ENCODE results near the gene BEST4. TPM values are rescaled to one million over a fixed set of nuclear protein-coding genes. Genes with fewer than 3 reads are reported as not detected.
"Not testable (repeated sequence)": the region's sequence is repeated elsewhere in the genome, so short reads cannot be mapped to it uniquely, and the experiment has no call there.

BEST4 gene
- total and polyA plus RNA-seq, 4 donors = 0.40 to 4.0 (median 2.0) TPM

DNA sequence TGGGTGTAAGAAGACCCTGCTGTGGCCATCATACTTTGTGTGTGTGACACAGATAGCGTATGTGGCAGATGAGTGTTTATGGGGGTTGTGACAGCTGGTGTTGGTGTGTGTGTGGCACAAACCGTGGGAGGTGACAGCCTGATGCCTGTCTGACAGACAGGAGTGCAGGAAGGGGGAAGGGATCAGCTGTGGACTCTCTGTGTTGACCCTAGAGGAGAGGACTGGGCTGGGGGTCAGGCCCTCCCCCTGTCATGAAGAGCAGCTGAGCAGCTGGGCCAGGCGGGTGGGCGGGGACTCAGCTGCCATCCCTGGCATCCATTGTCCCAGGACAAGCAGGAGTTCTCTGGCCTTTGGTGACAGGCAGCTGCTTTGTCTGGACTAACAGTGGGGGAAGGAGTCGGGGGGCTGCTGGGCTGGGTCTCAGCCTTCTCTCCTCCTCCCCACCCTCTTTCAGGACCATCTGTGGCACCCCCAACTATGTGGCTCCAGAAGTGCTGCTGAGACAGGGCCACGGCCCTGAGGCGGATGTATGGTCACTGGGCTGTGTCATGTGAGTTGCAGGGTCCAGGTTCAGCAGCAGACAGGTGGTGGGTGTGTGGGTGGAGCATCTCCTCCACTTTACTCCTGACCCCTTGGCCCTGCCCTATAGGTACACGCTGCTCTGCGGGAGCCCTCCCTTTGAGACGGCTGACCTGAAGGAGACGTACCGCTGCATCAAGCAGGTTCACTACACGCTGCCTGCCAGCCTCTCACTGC is 14.5 kb upstream of the BEST4 start:
- Histone ChIP-seq H3K27ac (ENCODE audit: low read depth, low read length) (peak overlapping the region; percentile 47), H3K4me1 (ENCODE audit: control insufficient read depth, insufficient read depth, low read length) (peaks cover 57% of the 10 kb centered on the region), H3K4me3 (ENCODE audit: low read depth, low read length) (peak overlapping the region; percentile 27), H3K36me3 (ENCODE audit: control insufficient read depth, insufficient read depth, low read length) (peaks cover 61% of the 10 kb centered on the region), H3K9me3 (ENCODE audit: control insufficient read depth, insufficient read depth, low read length) (no peaks in the 10 kb centered on the region), H3K27me3 (ENCODE audit: control insufficient read depth, insufficient read depth, low read length) (no peaks in the 10 kb centered on the region)
- DNase-seq (ENCODE audit: low read depth in 4 of 6, low spot score in 6 of 6) = no peak
- 55% methylated on average over 12 of the region's 13 CpGs for WGBS (ENCODE audit: insufficient coverage)

DNA sequence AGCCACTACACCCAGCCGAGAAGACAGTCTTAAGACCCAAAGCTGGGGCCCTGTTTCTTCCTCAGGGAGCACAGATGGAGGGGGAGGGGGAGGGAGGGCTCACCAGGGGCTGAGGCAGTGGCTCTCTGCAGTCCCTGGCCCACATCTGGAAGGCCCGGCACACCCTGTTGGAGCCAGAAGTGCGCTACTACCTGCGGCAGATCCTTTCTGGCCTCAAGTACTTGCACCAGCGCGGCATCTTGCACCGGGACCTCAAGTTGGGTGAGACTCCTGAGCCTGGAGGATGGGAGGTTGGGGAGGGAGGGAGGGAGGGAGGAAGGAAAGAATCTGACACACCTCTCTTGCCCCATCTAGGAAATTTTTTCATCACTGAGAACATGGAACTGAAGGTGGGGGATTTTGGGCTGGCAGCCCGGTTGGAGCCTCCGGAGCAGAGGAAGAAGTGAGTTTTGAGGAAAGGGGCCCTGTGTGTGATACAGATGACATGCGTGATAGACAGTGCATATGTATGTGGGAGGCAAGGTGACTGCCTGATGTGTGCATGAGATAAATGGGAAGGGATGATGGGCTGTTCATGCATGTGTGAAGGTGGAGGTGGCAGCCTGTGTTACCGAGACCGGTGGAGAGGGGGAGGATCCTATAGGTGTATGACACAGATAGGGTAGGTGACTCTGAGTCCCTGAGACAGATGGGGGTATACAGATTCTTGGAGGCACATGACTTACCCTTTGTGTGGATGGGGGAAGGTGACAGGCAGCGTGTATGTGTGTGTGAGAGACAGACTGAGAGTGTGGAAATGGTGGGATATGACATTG is 13.7 kb upstream of the BEST4 start:
- H3K4me3 ChIP-seq (ENCODE audit: low read depth, low read length) = peak overlapping the region; percentile 96
- H3K4me1 ChIP-seq (ENCODE audit: control insufficient read depth, insufficient read depth, low read length) = peaks cover 49% of the 10 kb centered on the region
- H3K9me3 ChIP-seq (ENCODE audit: control insufficient read depth, insufficient read depth, low read length) = no peaks in the 10 kb centered on the region
- peaks cover 54% of the 10 kb centered on the region for H3K36me3 ChIP-seq (ENCODE audit: control insufficient read depth, insufficient read depth, low read length)
- H3K27ac ChIP-seq (ENCODE audit: low read depth, low read length) = no peak overlapping the region
- no peaks in the 10 kb centered on the region for H3K27me3 ChIP-seq (ENCODE audit: control insufficient read depth, insufficient read depth, low read length)
- peak in 1 of 6 donors; percentile 41 for DNase-seq (ENCODE audit: low read depth in 4 of 6, low spot score in 6 of 6)
- 79% methylated on average over 9 of the region's 13 CpGs for WGBS (ENCODE audit: insufficient coverage)

DNA sequence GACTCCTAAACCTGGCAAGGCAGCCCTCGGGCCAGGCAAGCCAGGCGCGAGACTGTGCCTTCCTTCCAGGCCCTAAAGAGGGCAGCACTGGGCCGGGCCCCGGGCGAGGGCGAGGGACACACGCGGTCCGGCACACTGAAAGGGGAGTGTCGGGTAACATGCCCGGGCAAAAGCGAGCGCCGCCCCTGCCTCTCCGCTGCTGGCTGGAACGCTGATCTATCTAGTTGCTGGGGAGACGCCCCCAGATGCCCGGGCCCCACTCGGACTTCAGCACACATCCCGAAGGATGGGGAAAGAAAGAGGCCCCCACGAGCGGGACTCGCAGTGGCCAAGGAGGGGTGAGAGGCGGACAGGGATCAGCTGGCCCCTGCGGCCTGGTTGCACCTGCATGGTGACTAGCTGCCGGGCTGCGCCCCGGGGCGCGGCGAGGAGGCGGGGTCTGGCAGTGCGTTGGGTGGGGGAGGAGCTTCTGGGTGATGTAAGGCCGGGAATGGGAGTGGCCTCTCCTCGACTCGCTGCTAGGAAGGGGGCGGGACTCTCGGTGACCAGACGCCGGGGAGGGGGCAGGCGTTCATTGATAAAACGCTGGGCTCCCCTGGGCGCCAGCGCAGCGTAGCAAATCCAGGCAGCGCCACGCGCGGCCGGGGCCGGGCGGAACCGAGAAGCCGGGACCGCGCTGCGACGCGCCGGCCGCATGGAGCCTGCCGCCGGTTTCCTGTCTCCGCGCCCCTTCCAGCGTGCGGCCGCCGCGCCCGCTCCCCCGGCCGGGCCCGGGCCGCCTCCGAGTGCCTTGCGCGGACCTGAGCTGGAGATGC is 12.0 kb upstream of the BEST4 start, which contains the start of gene PLK3:
PLK3 (plus strand) TSS at position 608 of the 815 bp plus-strand sequence; CDS start at position 695, 87 bp downstream.
- Histone ChIP-seq H3K27ac (ENCODE audit: low read depth, low read length) (peak within 1 kb of the TSS; percentile 99), H3K27me3 (ENCODE audit: control insufficient read depth, insufficient read depth, low read length) (no peaks in the 10 kb centered on the region), H3K36me3 (ENCODE audit: control insufficient read depth, insufficient read depth, low read length) (peaks cover 36% of the 10 kb centered on the region), H3K4me3 (ENCODE audit: low read depth, low read length) (peak within 1 kb of the TSS; percentile 96), H3K4me1 (ENCODE audit: control insufficient read depth, insufficient read depth, low read length) (peaks cover 46% of the 10 kb centered on the region), H3K9me3 (ENCODE audit: control insufficient read depth, insufficient read depth, low read length) (no peaks in the 10 kb centered on the region)
- WGBS (ENCODE audit: insufficient coverage) = 0% methylated on average over 79 of the region's 79 CpGs
- DNase-seq (ENCODE audit: low read depth in 4 of 6, low spot score in 6 of 6) = peak; percentile 92 to 99 (median 94)

DNA sequence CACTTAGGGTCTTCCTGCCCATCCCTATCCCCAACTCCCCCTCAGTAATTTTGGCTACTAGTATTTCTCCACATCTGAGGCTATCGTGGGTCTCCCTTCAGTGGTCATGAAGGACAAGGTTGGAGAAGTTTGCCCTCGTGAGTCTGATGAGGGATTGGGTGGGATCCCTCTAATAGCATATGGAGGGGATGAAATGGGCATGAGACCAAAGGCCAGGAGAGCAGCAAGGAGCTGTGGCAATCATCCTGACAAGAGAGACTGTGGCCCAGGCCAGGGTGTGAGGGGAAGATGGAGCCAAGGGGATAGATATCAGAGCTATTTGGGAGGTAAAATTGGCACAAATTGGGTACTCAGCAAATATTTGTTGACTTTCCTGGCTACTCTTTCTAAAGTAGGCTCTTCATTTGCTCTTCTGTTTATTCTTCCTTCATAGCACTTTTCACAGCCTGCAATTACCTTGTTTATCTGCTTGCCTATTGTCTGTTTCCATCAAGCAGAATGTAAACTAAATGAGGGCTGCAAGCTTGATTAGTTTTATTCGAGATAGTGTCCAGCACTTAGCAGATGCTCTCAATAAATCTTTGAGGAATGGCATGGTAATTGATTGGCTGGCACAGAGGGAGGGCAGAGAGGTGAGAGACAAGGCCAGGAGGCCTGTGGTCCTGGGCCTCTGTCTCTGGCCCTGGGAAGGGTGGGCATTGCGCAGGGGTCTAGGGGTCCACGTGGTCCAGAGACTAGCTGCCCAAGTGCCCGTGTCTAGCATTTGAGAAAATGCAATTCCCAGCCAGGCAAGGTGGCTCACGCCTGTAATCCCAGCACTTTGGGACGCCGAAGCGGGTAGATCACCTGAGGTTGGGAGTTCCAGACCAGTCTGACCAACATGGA is 10.8 kb upstream of the BEST4 start:
- Histone ChIP-seq H3K4me3 (ENCODE audit: low read depth, low read length) (no peak overlapping the region), H3K36me3 (ENCODE audit: control insufficient read depth, insufficient read depth, low read length) (peaks cover 24% of the 10 kb centered on the region), H3K27me3 (ENCODE audit: control insufficient read depth, insufficient read depth, low read length) (no peaks in the 10 kb centered on the region), H3K27ac (ENCODE audit: low read depth, low read length) (no peak overlapping the region), H3K4me1 (ENCODE audit: control insufficient read depth, insufficient read depth, low read length) (peaks cover 44% of the 10 kb centered on the region), H3K9me3 (ENCODE audit: control insufficient read depth, insufficient read depth, low read length) (no peaks in the 10 kb centered on the region)
- WGBS (ENCODE audit: insufficient coverage) = 80% methylated on average over 7 of the region's 10 CpGs
- no peak for DNase-seq (ENCODE audit: low read depth in 4 of 6, low spot score in 6 of 6)

DNA sequence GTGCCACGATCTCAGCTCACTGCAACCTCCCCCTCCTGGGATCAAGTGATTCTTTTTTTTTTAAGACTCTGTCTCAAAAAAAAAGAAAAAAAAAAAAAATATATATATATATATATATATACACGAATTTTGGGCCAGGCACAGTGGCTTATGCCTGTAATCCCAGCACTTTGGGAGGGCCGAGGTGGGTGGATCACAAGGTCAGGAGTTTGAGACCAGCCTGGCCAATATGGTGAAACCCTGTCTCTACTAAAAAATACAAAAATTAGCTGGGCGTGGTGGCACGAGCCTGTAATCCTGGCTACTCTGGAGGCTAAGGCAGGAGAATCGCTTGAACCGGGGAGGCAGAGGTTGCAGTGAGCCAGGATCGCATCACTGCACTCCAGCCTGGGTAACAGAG is 9.9 kb upstream of the BEST4 start:
- peaks cover 36% of the 10 kb centered on the region for H3K4me1 ChIP-seq (ENCODE audit: control insufficient read depth, insufficient read depth, low read length)
- 94% methylated on average over 5 of the region's 8 CpGs for WGBS (ENCODE audit: insufficient coverage)
- H3K27me3 ChIP-seq (ENCODE audit: control insufficient read depth, insufficient read depth, low read length); H3K4me3 ChIP-seq (ENCODE audit: low read depth, low read length); H3K9me3 ChIP-seq (ENCODE audit: control insufficient read depth, insufficient read depth, low read length); H3K27ac ChIP-seq (ENCODE audit: low read depth, low read length); DNase-seq (ENCODE audit: low read depth in 4 of 6, low spot score in 6 of 6): not testable (repeated sequence)
- H3K36me3 ChIP-seq (ENCODE audit: control insufficient read depth, insufficient read depth, low read length) = peaks cover 15% of the 10 kb centered on the region

DNA sequence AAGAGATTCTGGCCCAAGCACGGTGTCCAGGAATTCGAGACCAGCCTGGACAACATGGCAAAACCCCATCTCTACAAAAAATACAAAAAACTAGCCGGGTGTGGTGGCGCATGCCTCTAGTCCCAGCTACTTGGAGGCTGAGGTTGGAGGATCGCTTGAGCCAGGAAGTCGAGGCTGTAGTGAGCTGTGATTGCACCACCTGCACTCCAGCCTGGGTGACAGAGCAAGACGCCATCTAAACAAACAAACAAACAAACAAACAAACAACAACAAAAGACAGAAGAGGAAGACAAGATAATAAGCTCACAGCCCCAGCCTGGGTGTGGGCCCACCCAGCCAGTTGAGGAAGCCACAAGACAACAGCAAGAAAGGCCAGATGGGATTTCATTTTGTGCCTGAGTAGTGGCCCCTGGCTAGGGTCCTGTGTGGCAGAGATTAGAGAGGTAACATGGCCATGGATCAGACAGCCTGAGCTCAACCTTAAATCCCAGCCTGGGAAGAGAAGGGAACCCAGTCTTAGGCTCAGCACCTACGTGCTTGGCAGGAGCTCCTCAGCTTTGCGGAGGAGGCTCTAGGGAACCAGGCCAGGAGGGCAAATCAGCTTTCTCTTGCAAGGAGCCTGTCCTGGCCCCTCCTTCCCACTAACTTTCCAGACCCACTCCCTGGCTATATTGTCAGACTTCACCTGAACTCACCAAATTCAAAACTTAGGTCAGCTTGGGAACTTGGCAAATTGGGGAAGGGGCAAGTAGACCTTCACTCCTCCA is 4.9 kb upstream of the BEST4 start:
- H3K27ac ChIP-seq (ENCODE audit: low read depth, low read length) = no peak overlapping the region
- no peak for DNase-seq (ENCODE audit: low read depth in 4 of 6, low spot score in 6 of 6)
- H3K4me3 ChIP-seq (ENCODE audit: low read depth, low read length) = no peak overlapping the region
- no peaks in the 10 kb centered on the region for H3K9me3 ChIP-seq (ENCODE audit: control insufficient read depth, insufficient read depth, low read length)
- H3K27me3 ChIP-seq (ENCODE audit: control insufficient read depth, insufficient read depth, low read length) = no peaks in the 10 kb centered on the region
- 86% methylated on average over 4 of the region's 9 CpGs for WGBS (ENCODE audit: insufficient coverage)
- H3K4me1 ChIP-seq (ENCODE audit: control insufficient read depth, insufficient read depth, low read length) = no peaks in the 10 kb centered on the region
- no peaks in the 10 kb centered on the region for H3K36me3 ChIP-seq (ENCODE audit: control insufficient read depth, insufficient read depth, low read length)

DNA sequence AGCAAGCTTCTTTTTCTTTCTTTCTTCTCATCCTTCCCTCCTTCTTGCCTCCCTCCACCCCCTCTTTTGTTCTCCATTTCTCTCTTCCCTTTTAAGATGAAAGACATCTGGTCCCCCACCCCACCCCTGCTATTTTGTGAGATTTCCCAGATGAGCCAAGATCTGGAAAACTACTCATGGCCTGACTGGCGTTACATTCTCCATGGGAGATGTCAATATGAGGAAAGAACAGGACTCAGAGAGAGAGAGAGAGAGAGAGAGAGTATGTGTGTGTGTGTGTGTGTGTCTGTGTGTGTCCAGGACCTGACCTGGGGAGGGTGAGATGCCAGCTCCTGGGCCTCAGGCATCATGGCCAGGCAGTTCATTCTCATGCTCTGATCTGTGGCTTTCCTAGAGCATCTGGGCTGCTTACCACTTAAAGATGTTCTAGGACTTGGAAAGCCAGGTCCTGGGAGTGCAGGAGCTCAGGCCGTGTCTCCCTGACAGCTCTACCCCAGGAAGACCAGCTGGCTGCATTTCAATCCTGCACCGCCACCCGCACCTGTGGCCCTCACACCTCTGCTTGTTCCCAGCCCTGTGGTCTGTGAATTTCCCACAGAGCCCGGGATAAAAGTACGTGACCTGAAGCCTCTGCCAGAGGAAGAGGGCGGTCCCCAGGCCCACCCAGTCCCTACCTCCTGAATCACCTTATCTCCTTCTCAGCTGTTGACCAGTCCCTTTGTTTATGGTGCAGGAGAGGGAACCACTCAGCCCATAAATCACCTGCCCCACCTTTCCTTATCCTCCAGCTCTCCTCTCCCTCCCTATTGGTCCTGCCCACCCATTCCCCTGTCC is 3.2 kb upstream of the BEST4 start:
- no peaks in the 10 kb centered on the region for H3K36me3 ChIP-seq (ENCODE audit: control insufficient read depth, insufficient read depth, low read length)

DNA sequence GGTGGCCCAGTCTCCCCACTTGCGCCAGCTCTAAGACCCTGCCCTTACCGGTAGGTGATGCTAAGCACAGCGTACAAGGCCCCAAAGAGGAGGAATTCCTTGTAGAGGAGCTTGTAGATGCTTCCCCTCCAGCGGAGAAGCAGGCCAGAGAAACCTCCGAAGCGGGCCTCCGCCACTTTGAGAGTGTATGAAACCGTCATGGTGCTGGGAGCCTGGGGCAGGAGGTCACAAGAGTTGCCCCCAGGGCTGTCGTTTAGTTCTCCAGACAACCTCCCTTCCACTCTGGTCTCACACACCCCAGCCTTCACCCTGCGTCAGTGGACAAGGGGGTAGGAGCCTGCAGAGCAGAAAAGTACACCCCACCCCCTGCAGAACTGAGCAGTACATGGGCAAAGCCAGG is 464 bp downstream of the BEST4 start:
- no peak for DNase-seq (ENCODE audit: low read depth in 4 of 6, low spot score in 6 of 6)
- 93% methylated on average over 10 of the region's 10 CpGs for WGBS (ENCODE audit: insufficient coverage)
- no peaks in the 10 kb centered on the region for H3K36me3 ChIP-seq (ENCODE audit: control insufficient read depth, insufficient read depth, low read length)

More for the DNA sequence above, 3.2 kb upstream of the BEST4 start:
- Histone ChIP-seq H3K27me3 (ENCODE audit: control insufficient read depth, insufficient read depth, low read length) (no peaks in the 10 kb centered on the region), H3K9me3 (ENCODE audit: control insufficient read depth, insufficient read depth, low read length) (no peaks in the 10 kb centered on the region), H3K4me1 (ENCODE audit: control insufficient read depth, insufficient read depth, low read length) (peaks cover 7% of the 10 kb centered on the region), H3K27ac (ENCODE audit: low read depth, low read length) (no peak overlapping the region), H3K4me3 (ENCODE audit: low read depth, low read length) (no peak overlapping the region)
- no peak for DNase-seq (ENCODE audit: low read depth in 4 of 6, low spot score in 6 of 6)
- whole genome bisulfite sequencing (ENCODE audit: insufficient coverage) = 60% methylated on average over 6 of the region's 7 CpGs

More for the DNA sequence above, 464 bp downstream of the BEST4 start:
- no peaks in the 10 kb centered on the region for H3K27me3 ChIP-seq (ENCODE audit: control insufficient read depth, insufficient read depth, low read length)
- no peaks in the 10 kb centered on the region for H3K9me3 ChIP-seq (ENCODE audit: control insufficient read depth, insufficient read depth, low read length)
- no peak overlapping the region for H3K4me3 ChIP-seq (ENCODE audit: low read depth, low read length)
- peaks cover 34% of the 10 kb centered on the region for H3K4me1 ChIP-seq (ENCODE audit: control insufficient read depth, insufficient read depth, low read length)
- H3K27ac ChIP-seq (ENCODE audit: low read depth, low read length) = no peak overlapping the region
